ENCODE results near the gene MCC. TPM values are rescaled to one million over a fixed set of nuclear protein-coding genes. Genes with fewer than 3 reads are reported as not detected.

Gene MCC
- total RNA-seq, 1 experiment from 2014 or later, result 7.1 TPM

- ATAC-seq (no peak), DNase-seq (no peak)
- intact Hi-C loops (cut with micrococcal nuclease), result no loop called here
- TF ChIP-seq EZH2phosphoT487 (IDR thresholded peaks at IDR 0.05; ENCODE audit: borderline replicate concordance, low read length) (no peak), CTCF (conservative IDR thresholded peaks at IDR 0.05; ENCODE audit: low read depth, low read length) (no peak), EZH2 (IDR thresholded peaks at IDR 0.05; ENCODE audit: low read length, unreplicated experiment) (no peak)
- Histone ChIP-seq H2AFZ (ENCODE audit: low read length) (no peak overlapping the region), H3K9ac (ENCODE audit: low read length) (no peak overlapping the region), H3K79me2 (ENCODE audit: low read length) (no peaks in the 10 kb centered on the region), H3K27me3 (ENCODE audit: low read length) (no peaks in the 10 kb centered on the region), H3K27ac (ENCODE audit: low read length) (no peak overlapping the region), H4K20me1 (ENCODE audit: low read length) (no peaks in the 10 kb centered on the region), H3K9me3 (ENCODE audit: low read length) (no peaks in the 10 kb centered on the region), H3K4me1 (ENCODE audit: insufficient read depth, low read length) (peaks cover 17% of the 10 kb centered on the region), H3K36me3 (ENCODE audit: low read depth, low read length) (no peaks in the 10 kb centered on the region), H3K4me2 (ENCODE audit: low read length) (no peak overlapping the region), H3K9me2 (replicated peaks; ENCODE audit: low read length) (no peaks in the 10 kb centered on the region), H3K4me3 (ENCODE audit: low read length) (no peak overlapping the region), H3F3A (ENCODE audit: low read length, unreplicated experiment) (no peaks in the 10 kb centered on the region)
- POLR2A ChIA-PET (ENCODE audit: unreplicated experiment), result interaction anchor here (0.5 kb wide), 1 partner anchor 108 kb away, joined by 4 read pairs; no protein-coding TSS in a partner anchor
- no TSS peak for BruUV-seq (replicated peaks)
- CTCF ChIA-PET, result no interaction called here
Measured at GRCh38 chr5:113058706-113059226, 429.5 kb downstream of the MCC start.

GRCh38 chr5:113058269-113058668 is 430.0 kb downstream of the MCC start:
- no peak overlapping the region for H2AFZ ChIP-seq (ENCODE audit: low read length)
- BruUV-seq (replicated peaks), result no TSS peak
- intact Hi-C loops (cut with micrococcal nuclease), result no loop called here
- no peak overlapping the region for H3K9ac ChIP-seq (ENCODE audit: low read length)
- POLR2A ChIA-PET (ENCODE audit: unreplicated experiment), result no interaction called here
- H3K27me3 ChIP-seq (ENCODE audit: low read length), result no peaks in the 10 kb centered on the region
- no peak overlapping the region for H3K4me3 ChIP-seq (ENCODE audit: low read length)
- no peaks in the 10 kb centered on the region for H3F3A ChIP-seq (ENCODE audit: low read length, unreplicated experiment)
- no peaks in the 10 kb centered on the region for H4K20me1 ChIP-seq (ENCODE audit: low read length)
- H3K4me2 ChIP-seq (ENCODE audit: low read length), result no peak overlapping the region
- CTCF ChIA-PET, result no interaction called here
- TF ChIP-seq EZH2 (IDR thresholded peaks at IDR 0.05; ENCODE audit: low read length, unreplicated experiment) (no peak), CTCF (conservative IDR thresholded peaks at IDR 0.05; ENCODE audit: low read depth, low read length) (no peak)
- H3K4me1 ChIP-seq (ENCODE audit: insufficient read depth, low read length), result peaks cover 17% of the 10 kb centered on the region
- H3K36me3 ChIP-seq (ENCODE audit: low read depth, low read length), result no peaks in the 10 kb centered on the region
- ATAC-seq (no peak), DNase-seq (no peak)
- H3K9me2 ChIP-seq (replicated peaks; ENCODE audit: low read length), result no peaks in the 10 kb centered on the region
- no peak overlapping the region for H3K27ac ChIP-seq (ENCODE audit: low read length)
- H3K79me2 ChIP-seq (ENCODE audit: low read length), result no peaks in the 10 kb centered on the region
- no peaks in the 10 kb centered on the region for H3K9me3 ChIP-seq (ENCODE audit: low read length)

GRCh38 chr5:113057557-113057984 is 430.7 kb downstream of the MCC start:
- Histone ChIP-seq H3K4me2 (ENCODE audit: low read length) (no peak overlapping the region), H3K4me1 (ENCODE audit: insufficient read depth, low read length) (peaks cover 11% of the 10 kb centered on the region), H3K27me3 (ENCODE audit: low read length) (no peaks in the 10 kb centered on the region), H3K79me2 (ENCODE audit: low read length) (no peaks in the 10 kb centered on the region), H3K9ac (ENCODE audit: low read length) (no peak overlapping the region), H3K4me3 (ENCODE audit: low read length) (no peak overlapping the region), H4K20me1 (ENCODE audit: low read length) (no peaks in the 10 kb centered on the region), H3K27ac (ENCODE audit: low read length) (no peak overlapping the region), H3K9me2 (replicated peaks; ENCODE audit: low read length) (no peaks in the 10 kb centered on the region), H3F3A (ENCODE audit: low read length, unreplicated experiment) (no peaks in the 10 kb centered on the region), H3K9me3 (ENCODE audit: low read length) (no peaks in the 10 kb centered on the region), H3K36me3 (ENCODE audit: low read depth, low read length) (no peaks in the 10 kb centered on the region), H2AFZ (ENCODE audit: low read length) (no peak overlapping the region)
- BruUV-seq (replicated peaks), result no TSS peak
- no peak for ATAC-seq
- TF ChIP-seq CTCF (conservative IDR thresholded peaks at IDR 0.05; ENCODE audit: low read depth, low read length), result no peak
- no peak for TF ChIP-seq EZH2 (IDR thresholded peaks at IDR 0.05; ENCODE audit: low read length, unreplicated experiment)
- no peak for TF ChIP-seq EZH2phosphoT487 (IDR thresholded peaks at IDR 0.05; ENCODE audit: borderline replicate concordance, low read length)
- no peak for DNase-seq
- intact Hi-C loops (cut with micrococcal nuclease), result no loop called here
- ChIA-PET POLR2A (ENCODE audit: unreplicated experiment) (no interaction called here), CTCF (no interaction called here)

Measured in PC-3 (cell line).